Thoracic aorta (tissue), 2 donors: ENCODE data around the gene CGB5. TPM values are rescaled to one million over a fixed set of nuclear protein-coding genes. Genes with fewer than 3 reads are reported as not detected.

Experiments used
- ATAC-seq: fragments of 150-250 bp; one replicate; pipeline ENCODE4 v1.8.0; 2017; ENCODE audit warnings: low read depth; ENCODE audit not compliant: insufficient number of reproducible peaks, low FRiP score
- DNase-seq: peaks from one replicate; pipeline ENCODE4 v3.0.0-alpha.2; 2020; ENCODE audit warnings: low spot score
- H3K27ac ChIP-seq, 2 donors: fragments of 200-600 bp; sonication (generic); 1 replicate in 1 of 2; 2 replicates in 1 of 2; pipeline ENCODE4 v1.5.1; 2016; ENCODE audit warnings: mild to moderate bottlenecking in 2 of 2, moderate library complexity in 2 of 2
- H3K27me3 ChIP-seq: fragments of 200-600 bp; sonication (generic); replicated peaks from 2 replicates; pipeline ENCODE4 v1.6.0; 2016; ENCODE audit warnings: mild to moderate bottlenecking; ENCODE audit not compliant: insufficient read depth
- H3K36me3 ChIP-seq: fragments of 200-600 bp; sonication (generic); one replicate; pipeline ENCODE4 v1.5.1; 2016
- H3K4me1 ChIP-seq, 2 donors: fragments of 200-600 bp; sonication (generic); 1 replicate in 1 of 2; 2 replicates in 1 of 2; pipeline versions ENCODE4 v1.5.1 to v1.6.0; 2016; ENCODE audit warnings: low read depth in 2 of 2, mild to moderate bottlenecking in 1 of 2; ENCODE audit not compliant: control insufficient read depth in 1 of 2
- H3K4me3 ChIP-seq: fragments of 200-600 bp; sonication (generic); 2 replicates; pipeline ENCODE4 v1.5.1; 2016; ENCODE audit warnings: mild to moderate bottlenecking
- H3K9me3 ChIP-seq: fragments of 200-600 bp; sonication (generic); 2 replicates; pipeline ENCODE4 v1.5.1; 2016
- CTCF ChIP-seq: fragments of 200-600 bp; sonication (generic); IDR thresholded peaks from one replicate; pipeline ENCODE4 v1.5.1; 2019; ENCODE audit warnings: antibody characterized with exemption
- total RNA-seq, 2 donors: library from RNA; depleted of rRNA; stranded (reverse); fragments of >200 nt; gene quantifications; one replicate each; pipeline versions ENCODE4 v1.1.0 to v1.2.3, GENCODE V29; 2016

The CGB5 gene
- total RNA-seq, 2 donors from 2014 or later, result not detected

- no peak for DNase-seq
- Histone ChIP-seq H3K27ac (no peak overlapping the region), H3K36me3 (peaks cover 29% of the 10 kb centered on the region), H3K4me1 (peaks cover 11 to 20% of the 10 kb centered on the region in 2 donors), H3K27me3 (no peaks in the 10 kb centered on the region), H3K4me3 (no peak overlapping the region), H3K9me3 (no peaks in the 10 kb centered on the region)
- no peak for TF ChIP-seq CTCF
- no peak for ATAC-seq
Measured at GRCh38 chr19:49014123-49014869, 29.4 kb upstream of the CGB5 start.

GRCh38 chr19:49014870-49015255 is 28.8 kb upstream of the CGB5 start:
- DNase-seq (no peak), ATAC-seq (no peak)
- H3K27me3 ChIP-seq, result no peaks in the 10 kb centered on the region
- no peak overlapping the region for H3K27ac ChIP-seq
- H3K36me3 ChIP-seq, result peaks cover 25% of the 10 kb centered on the region
- H3K4me1 ChIP-seq, result peaks cover 15 to 24% of the 10 kb centered on the region in 2 donors
- H3K4me3 ChIP-seq, result no peak overlapping the region
- no peak for TF ChIP-seq CTCF
- no peaks in the 10 kb centered on the region for H3K9me3 ChIP-seq

DNA sequence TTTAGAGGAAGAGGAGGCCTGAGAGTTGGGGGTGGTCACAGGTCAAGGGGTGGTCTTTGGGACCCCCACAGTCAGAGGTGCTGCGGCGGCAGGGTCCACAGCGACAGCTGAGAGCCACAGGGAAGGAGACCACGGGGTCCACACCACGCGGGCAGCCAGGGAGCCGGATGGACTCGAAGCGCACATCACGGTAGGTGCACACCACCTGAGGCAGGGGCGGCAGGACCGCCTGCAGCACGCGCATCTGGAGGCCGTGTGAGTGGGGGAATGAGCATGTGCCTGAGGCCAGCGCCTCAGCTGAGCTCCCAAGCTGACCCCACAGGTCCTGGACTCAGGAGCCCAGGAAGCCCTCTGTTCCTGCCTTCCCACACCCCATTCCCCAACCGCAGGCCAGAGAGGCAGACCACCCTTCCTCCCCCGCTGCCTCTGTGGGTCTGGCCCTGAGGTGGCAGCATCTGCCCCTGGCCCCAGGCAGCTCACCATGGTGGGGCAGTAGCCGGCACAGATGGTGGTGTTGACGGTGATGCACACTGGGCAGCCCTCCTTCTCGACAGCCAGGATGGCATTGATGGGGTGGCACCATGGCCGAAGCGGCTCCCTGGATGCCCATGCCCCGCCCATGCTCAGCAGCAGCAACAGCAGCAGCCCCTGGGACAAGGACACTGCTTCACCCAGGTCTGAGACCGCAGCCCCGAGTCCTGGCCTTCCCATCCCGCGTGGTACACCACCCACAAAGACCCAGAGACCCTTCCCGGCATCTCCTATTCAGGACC is 27.4 kb upstream of the CGB5 start:
- no peak overlapping the region for H3K27ac ChIP-seq
- H3K27me3 ChIP-seq, result no peaks in the 10 kb centered on the region
- no peak overlapping the region for H3K4me3 ChIP-seq
- peaks cover 15 to 24% of the 10 kb centered on the region in 2 donors for H3K4me1 ChIP-seq
- DNase-seq (no peak), ATAC-seq (no peak)
- no peaks in the 10 kb centered on the region for H3K9me3 ChIP-seq
- H3K36me3 ChIP-seq, result peaks cover 12% of the 10 kb centered on the region
- TF ChIP-seq CTCF, result no peak

- DNase-seq, result no peak
- Histone ChIP-seq H3K27ac (no peak within 1 kb of the TSS), H3K4me1 (peaks cover 15 to 24% of the 10 kb centered on the region in 2 donors), H3K36me3 (peaks cover 5% of the 10 kb centered on the region), H3K9me3 (no peaks in the 10 kb centered on the region), H3K27me3 (no peaks in the 10 kb centered on the region), H3K4me3 (peak within 1 kb of the TSS; percentile 73)
- no peak for TF ChIP-seq CTCF
- no peak for ATAC-seq
Measured at GRCh38 chr19:49017041-49017665, 26.5 kb upstream of the CGB5 start, which contains the start of gene LHB. LHB (minus strand) TSS chr19:49017091; CDS start chr19:49017081, 10 bp downstream.
